SK-MEL-5 (cell line): Measurements from ENCODE around the gene CCDC97. TPM values are rescaled to one million over a fixed set of nuclear protein-coding genes. Genes with fewer than 3 reads are reported as not detected.
"Not testable (repeated sequence)": the region's sequence is repeated elsewhere in the genome, so short reads cannot be mapped to it uniquely, and the experiment has no call there.

Source experiments
- DNase-seq: peaks from one replicate; pipeline ENCODE4 v3.0.0-alpha.2; 2016; ENCODE audit warnings: low read depth, low spot score
- in situ Hi-C: cut with HindIII; loops from 2 replicates; pipeline ENCODE4 v1.10.0; 2016; ENCODE audit warnings: low sequenced_read_pairs, high pct_unique_total_duplicates, low pct_unique_long_range_greater_than_20kb
- polyA plus RNA-seq, 2 experiments: library from polyadenylated mRNA; depleted of rRNA; stranded (reverse); fragments of >200 nt; gene quantifications; 2 replicates each; pipeline ENCODE4 v1.2.3, GENCODE V29; 2015
- total RNA-seq: library from RNA; depleted of rRNA; stranded (reverse); fragments of >200 nt; shearing (Covaris generic); gene quantifications from 2 replicates; pipeline ENCODE4 v1.2.3, GENCODE V29; 2014; rRNA removed

CCDC97 gene
- 6.9 and 9.8 TPM in 2 replicates for total RNA-seq
- 19.3 and 27.0 TPM in 2 replicates for polyA plus RNA-seq (2015; cell fraction: cytosol; rRNA removed)
- 12.3 and 13.2 TPM in 2 replicates for polyA plus RNA-seq (2015; cell fraction: nucleus; rRNA removed)

DNA sequence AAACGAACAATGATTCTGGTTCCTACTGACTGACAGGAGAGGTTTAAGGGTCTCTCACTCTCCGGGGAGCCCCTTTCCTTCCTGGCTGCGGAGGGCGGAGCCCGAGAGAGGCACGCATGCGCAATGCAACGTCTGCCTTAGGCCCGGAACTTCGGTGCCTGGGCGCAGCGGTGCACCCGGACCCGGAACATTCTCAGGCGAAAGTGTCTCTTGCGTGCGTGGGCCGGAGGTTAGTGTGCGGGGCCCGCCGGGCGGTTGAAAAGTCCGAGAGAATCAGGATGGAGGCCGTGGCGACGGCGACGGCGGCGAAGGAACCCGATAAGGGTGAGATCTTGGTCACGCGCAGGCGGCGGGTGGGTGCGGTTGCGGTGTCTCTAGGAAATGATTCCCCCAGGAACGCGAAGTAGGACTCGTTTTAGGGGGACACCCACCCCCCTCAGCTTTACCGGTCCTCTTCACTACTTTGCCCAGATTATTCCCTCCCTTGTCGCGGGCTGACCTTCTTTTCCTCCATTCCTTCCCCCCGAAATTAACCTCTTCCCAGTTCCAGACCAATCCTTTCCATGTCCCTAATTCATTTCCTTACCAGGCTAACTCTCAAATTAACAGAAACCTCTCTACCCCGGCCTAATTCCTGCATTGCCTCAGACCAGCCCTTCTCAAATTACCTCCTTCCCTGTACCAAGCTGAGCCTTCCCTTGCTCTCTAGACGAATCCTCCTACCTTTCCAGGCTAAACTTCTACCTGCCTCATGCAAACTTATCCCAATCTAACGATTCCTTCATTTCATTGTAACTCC lies at the start of gene CCDC97:
Gene CCDC97, plus strand, starts transcription at position 140 of the 799 bp plus-strand sequence. Its CDS starts 139 bp downstream, at position 279.
- peak; percentile 81 for DNase-seq
- in situ Hi-C loops: no loop called here

- no peak for DNase-seq
- in situ Hi-C loops: no loop called here
Observed at GRCh38 chr19:41261474-41262190, 48.3 kb upstream of the CCDC97 start.

DNA sequence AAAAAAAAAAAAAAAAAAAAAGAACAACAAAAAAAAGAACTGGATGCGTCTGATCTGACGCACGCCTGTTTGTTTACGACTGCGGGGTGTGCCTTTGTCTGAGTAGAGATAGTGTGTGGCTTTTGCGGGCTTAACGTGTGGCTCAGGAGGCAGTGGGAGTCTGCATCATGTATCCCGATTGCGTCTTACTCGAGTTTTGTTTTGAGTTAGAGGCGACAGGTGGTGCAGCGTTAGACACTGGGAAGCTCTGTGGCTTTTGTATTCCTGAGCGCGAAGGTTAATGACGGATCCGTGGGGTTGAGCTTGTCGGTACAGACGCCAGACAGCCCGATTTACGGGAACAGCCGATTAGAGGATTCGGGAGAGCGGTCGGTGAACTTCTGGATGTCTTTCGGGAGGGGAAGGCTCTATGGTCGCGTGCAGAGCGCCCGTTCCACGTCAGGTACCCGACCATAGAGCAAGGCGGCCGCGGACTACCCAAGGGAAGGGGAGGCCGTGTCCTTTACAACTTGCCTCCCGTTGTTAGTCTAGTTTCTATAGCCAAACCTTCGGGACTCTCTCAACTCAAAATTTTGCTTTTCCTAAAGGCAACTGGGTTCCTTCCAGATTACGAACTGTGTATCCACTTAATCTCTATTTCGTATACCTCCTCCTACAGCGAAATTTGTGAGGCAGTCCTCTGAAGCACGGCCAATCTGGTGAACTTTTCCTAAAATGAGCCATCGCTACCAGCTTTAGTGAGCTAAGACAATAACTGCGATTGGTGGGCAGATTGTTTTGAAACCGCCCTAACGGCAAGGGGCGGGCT lies 46.7 kb upstream of the CCDC97 start:
- peak; percentile 37 for DNase-seq
- in situ Hi-C loops: no loop called here

- peak; percentile 100 for DNase-seq
- in situ Hi-C loops: no loop called here
Observed at GRCh38 chr19:41263850-41264580, 46.0 kb upstream of the CCDC97 start, which contains the start of gene HNRNPUL1. Gene HNRNPUL1 (plus strand): TSS chr19:41264372. CDS start chr19:41264504, 132 bp downstream.

GRCh38 chr19:41264581-41265394 lies 45.2 kb upstream of the CCDC97 start:
- DNase-seq: peak; percentile 28
- in situ Hi-C loops: no loop called here

GRCh38 chr19:41265395-41266153 lies 44.4 kb upstream of the CCDC97 start:
- in situ Hi-C loops: no loop called here
- peak; percentile 29 for DNase-seq

DNA sequence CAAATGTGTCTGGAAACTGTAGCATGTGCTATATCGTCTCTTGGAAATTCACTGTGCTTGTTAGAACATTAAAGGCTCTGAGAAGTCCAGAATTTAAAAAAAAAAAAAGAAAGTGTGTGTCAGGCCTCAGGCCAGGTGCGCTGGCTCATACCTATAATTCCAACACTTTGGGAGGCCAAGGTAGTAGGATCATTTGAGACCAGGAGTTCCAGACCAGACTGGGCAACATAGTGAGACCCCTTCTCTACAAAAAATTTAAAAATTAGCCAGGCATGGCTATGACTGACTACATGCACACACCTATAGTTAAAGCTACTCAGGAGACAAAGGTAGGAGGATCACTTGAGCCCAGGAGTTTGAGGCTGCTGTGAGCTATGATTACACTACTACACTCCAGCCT lies 40.9 kb upstream of the CCDC97 start:
- in situ Hi-C loops: no loop called here
- no peak for DNase-seq

- in situ Hi-C loops: no loop called here
- no peak for DNase-seq
Observed at GRCh38 chr19:41269571-41269970, 40.4 kb upstream of the CCDC97 start.

- DNase-seq: no peak
- in situ Hi-C loops: no loop called here
Observed at GRCh38 chr19:41273076-41273475, 36.9 kb upstream of the CCDC97 start.

DNA sequence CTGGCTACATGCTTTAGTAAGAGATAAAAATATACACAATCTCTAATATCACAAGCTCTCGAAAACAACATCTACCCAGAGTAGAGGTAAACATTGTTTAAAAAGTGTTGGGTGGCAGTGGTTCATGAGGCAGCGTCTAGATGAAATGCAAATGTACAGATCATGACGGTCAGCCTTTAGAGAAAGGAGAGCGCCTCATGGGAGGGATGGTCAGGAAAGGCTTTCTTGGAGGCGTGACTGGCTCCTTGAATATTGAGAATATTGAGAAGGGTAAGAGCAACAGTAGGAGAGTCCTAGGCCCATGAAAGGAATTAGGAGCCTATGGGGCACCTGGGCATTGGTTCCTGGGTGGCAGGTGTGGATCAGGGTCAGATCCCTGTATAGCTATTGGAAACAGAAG lies 35.2 kb upstream of the CCDC97 start:
- in situ Hi-C loops: no loop called here
- no peak for DNase-seq

GRCh38 chr19:41276231-41276630 lies 33.7 kb upstream of the CCDC97 start:
- no peak for DNase-seq
- in situ Hi-C loops: no loop called here

GRCh38 chr19:41278478-41278877 lies 31.5 kb upstream of the CCDC97 start:
- in situ Hi-C loops: no loop called here
- no peak for DNase-seq

DNA sequence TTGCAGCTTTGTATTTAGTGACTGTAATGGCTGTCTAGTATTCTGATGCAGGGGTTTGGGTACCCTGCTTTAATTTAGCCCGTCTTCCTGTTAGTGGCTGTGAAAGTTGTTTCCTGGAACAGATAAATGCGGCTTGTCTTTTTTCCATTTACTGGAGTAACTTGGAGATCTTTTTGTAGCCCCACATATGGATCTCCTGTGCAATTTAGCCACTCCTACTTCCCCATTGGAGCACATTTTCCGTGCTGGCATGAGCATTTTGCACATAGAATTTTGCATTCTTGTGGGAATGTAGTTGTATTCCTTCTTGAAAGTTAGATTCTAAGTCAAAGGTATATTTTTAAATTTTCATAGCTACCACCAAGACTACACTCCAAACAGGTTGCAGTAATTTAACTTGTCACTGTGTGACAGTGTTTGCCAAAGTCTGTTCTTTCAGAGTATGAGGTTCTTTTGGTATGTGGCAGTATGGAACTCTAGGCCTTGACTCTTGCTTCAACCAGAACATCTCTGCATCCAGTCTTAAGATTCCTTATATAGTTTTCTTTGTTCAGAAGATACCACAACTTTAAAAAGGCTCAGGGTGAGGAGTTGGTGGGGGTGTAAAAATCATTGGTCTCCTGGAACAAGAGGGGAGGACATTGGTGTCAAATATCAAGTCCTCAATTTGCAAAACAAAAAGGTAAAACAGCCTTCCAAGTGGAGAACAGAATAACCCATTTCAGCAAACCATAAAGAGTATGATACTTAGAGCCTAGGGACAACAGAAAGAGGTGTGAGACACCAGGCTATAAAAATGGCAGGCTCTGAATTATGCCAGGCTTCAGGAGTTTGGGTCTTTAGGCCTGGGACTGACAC lies 21.1 kb upstream of the CCDC97 start:
- in situ Hi-C loops: no loop called here
- no peak for DNase-seq

GRCh38 chr19:41289814-41290213 lies 20.2 kb upstream of the CCDC97 start:
- in situ Hi-C loops, DNase-seq: not testable (repeated sequence)

GRCh38 chr19:41294393-41294792 lies 15.6 kb upstream of the CCDC97 start:
- no peak for DNase-seq
- in situ Hi-C loops: no loop called here
